Activated gamma-delta T cell (primary cell): ENCODE data around the gene ATP4A.

Source experiments
- DNase-seq: peaks from one replicate; lab custom pipeline; 2025; lab: John Stamatoyannopoulos, UW

ATP4A gene

GRCh38 chr19:35549174-35549788, 14.2 kb downstream of the ATP4A start:
- DNase-seq = no peak

GRCh38 chr19:35546532-35546931, 16.9 kb downstream of the ATP4A start:
- DNase-seq = no peak

DNA sequence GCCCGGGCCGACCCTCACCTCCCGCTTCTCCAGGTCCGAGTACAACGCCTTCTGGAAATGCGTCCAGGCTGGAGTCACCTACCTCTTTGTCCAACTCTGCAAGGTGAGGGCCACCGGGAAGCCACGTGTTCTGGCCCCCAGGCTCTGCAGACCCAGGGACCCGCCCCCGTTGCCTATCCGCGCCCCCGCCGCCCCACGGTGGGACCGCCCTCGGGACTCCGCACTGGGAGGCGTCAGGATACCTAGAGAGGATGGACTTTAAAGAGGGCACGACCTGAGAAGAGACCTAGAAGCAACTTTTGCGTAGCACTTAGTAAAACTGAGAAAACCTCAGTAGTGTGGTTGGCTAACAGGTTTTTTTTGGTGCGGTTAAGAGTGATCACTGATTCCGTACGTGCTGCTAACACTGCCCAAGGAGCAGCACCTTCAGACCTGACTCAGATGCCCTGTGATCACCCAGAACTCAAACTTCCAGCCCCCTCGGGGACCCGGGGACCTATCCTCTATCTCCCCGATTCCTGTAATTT, 17.5 kb downstream of the ATP4A start:
- DNase-seq = peak; percentile 57

DNA sequence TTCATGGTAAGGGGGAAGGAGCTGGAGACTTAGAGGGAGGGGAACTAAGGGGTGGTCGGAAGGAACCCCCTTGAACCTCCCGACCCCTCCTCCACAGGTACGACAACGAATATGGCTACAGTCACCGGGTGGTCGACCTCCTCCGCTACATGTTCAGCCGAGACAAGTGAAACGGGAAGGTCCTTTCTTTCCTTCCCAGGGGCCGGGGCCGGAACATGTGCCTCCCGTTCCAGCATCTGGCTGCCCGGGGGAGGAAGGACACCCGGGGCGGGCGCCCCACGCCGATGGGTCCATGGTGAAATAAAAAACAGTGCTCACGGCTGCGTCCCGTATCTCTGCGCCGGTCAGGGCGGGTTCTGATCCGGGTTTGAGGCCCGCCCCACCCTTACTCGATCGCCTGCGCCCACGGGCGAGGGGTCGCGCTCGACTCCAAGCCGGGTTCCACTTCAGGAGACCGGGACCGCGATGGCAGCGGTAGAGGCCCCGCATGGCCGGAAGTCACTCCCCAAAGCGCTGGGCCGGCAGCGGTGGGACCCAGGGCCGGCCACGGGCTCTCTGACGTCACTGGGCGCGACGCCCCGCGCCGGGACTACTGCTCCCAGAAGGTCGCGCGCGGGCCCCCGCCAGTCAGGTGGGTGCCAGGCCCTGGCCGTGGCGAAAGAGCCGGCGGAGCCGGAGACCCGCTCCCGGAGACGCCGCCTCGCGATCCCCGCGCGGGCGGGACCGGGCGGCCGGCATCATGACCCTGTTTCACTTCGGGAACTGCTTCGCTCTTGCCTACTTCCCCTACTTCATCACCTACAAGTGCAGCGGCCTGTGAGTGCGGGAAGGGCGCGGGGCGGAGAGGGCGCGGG, 18.2 kb downstream of the ATP4A start, which contains the start of gene TMEM147:
Gene TMEM147, plus strand, starts transcription at position 626 of the 854 bp plus-strand sequence. Its CDS starts 114 bp downstream, at position 740.
- peak; percentile 69 for DNase-seq

- no peak for DNase-seq
Observed at GRCh38 chr19:35544110-35544802, 19.2 kb downstream of the ATP4A start.

DNA sequence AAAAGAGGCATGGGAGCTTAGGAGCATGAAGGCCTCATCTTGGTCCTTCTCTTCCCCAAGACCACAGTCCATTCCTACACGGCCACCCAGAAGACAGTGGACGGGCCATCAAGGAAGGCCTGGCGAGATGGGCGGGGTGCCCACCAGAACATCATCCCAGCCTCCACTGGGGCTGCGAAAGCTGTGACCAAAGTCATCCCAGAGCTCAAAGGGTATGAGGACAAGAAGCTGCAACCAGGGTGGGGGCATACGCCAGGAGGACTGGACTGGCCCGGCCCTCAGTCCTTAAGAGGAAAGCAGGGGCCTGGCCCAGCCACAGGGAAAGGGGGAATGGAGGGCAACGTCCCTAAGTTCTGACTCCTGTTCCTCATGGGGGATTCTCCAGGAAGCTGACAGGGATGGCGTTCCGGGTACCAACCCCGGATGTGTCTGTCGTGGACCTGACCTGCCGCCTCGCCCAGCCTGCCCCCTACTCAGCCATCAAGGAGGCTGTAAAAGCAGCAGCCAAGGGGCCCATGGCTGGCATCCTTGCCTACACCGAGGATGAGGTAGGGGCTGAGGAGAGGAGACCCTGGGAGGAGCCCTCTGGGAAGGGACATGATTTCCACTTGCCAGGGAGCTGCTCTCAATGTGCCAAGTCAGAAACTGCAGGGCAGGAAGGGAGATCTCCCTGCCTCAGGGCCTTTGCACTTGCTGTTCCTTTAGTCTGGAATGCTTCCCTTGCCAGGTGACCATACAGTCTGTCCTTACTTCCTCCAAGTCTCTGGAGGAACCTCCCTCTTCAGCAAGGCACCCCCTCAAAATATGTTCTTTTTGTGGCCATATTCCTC, 20.0 kb downstream of the ATP4A start:
- DNase-seq = no peak

- DNase-seq = no peak
Observed at GRCh38 chr19:35542209-35542608, 21.2 kb downstream of the ATP4A start.

DNA sequence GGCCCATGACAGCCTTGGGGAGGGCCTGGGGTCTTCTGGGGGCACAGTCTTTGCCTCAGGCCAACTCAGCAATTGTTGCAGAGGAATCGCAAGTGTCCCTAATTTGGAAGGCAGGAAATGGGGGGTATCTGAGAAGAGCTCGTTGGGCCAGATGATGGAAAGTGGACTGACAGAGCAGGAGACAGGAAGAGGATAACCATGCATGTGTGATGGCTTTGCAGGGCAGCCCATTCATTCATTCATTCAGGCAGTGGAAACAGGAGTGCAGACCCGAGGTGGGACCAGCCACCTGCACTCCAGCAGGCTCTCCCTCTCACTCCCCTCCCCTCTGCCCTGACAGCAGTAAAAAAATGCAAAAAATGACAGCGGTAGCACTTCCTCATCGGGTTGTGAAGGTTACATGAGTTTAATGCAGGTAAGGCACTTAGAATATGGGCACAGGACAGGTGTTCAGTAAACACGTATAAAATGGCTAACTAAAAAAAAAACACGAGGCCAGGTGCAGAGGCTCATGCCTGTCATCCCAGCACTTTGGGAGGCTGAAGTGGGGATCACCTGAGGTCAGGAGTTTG, 23.0 kb downstream of the ATP4A start:
- DNase-seq = no peak

- DNase-seq = no peak
Observed at GRCh38 chr19:35539850-35540249, 23.6 kb downstream of the ATP4A start.

DNA sequence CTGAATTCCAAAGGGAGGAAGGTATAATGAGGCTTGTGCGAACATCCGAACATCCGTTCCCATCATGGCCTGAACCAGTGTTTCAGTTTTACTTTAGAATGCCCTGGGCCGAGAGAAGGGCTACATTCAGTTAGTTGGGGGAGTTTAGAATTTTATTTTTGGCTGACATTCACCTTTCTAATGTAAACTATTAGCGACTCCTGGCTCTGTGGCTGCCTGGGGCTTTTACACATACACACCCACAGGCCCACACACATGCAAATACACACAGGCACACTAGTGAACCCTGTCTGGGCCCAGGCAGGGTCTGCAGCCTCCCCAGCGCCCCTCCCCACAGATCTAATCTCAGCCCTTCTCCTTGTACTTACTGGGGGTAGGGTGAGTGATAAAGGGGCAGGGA, 24.1 kb downstream of the ATP4A start:
- no peak for DNase-seq

- DNase-seq = no peak
Observed at GRCh38 chr19:35534803-35535480, 28.5 kb downstream of the ATP4A start.

DNA sequence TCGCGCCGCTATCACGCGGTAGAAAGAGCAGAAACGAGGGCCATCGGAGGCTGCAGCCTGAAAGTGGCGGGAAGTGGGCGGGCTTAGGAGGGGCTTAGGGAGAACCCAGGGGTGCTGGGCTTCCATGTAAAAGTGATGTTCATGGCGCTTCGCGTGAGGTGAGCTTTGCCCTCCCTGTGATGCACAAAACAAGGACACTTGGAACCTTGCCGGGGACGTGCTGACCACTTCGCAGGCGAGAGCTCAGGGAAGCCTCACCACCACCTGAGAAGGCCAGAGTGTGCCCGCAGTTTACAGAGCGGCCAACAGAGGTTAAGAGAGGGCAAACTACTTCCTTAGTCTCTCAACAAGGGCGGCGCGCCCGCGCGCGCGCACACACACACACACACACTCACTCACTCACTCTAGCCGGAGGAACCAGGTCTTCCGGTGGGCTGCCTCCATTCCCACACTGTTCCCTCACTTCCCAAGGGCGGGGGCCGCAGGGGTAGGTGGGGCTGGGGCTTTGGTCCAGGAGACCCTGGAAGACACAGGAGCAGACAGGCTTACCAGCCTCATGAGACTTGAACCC, 29.6 kb downstream of the ATP4A start:
- DNase-seq = no peak

- no peak for DNase-seq
Observed at GRCh38 chr19:35533201-35533821, 30.1 kb downstream of the ATP4A start, which contains the start of gene GAPDHS. TSS of gene GAPDHS (plus strand) at chr19:35533456. CDS start at chr19:35533528, 72 bp downstream.

GRCh38 chr19:35531291-35531690, 32.2 kb downstream of the ATP4A start:
- DNase-seq = no peak

GRCh38 chr19:35529241-35530218, 33.9 kb downstream of the ATP4A start:
- DNase-seq = no peak

DNA sequence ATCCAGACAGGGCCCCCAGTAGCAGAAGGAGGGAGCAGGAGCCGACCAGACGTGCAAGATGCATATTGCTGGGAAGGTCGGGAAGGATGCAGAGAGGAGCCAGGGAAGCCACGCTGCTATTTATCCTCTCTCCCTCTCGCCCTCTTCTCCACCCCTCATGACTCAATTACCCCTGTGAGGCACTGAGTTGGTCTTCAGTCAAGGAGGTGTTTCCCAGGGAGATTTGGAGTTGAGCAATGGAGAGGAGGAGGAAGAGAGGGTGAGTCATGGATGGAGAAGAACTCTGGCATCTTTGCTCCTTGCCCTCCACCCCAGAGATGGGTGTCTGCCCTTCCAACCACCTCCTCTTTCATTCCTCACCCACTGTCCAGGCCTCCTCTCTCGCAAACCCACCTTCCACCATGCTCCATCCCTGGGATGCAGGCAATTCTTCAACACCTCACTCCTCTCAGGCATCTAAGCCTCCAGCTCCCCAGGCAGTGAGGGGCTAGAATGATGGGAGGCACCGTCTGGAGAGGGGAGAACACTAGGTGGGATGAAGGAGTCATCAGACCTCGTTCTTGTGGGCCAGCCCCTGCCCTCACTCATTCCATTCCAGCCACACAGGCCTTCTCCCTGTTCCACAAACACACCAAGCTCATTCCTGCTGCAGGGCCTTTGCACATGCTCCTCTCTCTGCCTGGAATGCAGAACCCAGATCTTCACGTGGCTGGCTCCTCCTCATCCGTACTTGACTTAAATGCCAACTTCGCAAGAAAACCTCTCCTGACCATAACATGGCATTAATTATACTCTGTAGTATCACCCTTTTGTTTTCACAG, 35.0 kb downstream of the ATP4A start, which contains the start of gene SBSN:
Gene SBSN, minus strand, starts transcription at position 94 of the 821 bp plus-strand sequence. Its CDS starts 30 bp downstream, at position 64.
- no peak for DNase-seq

GRCh38 chr19:35525873-35526272, 37.6 kb downstream of the ATP4A start:
- DNase-seq = no peak
